ENCODE results near the gene ANK2. TPM values are rescaled to one million over a fixed set of nuclear protein-coding genes. Genes with fewer than 3 reads are reported as not detected.

Gene ANK2
- total and polyA plus RNA-seq, 2 of the 13 experiments (the other 11 are each of a cell fraction or from before 2014, with no cell fraction given) = 2.7 to 15.1 TPM

- peak; percentile 57 for TF ChIP-seq ZNF574 (CRISPR knock-in tag; IDR thresholded peaks at IDR 0.05)
- no peak for TF ChIP-seq TOE1 (CRISPR knock-in tag; IDR thresholded peaks at IDR 0.05)
- no peak for TF ChIP-seq DMTF1 (CRISPR knock-in tag; IDR thresholded peaks at IDR 0.05)
- no peak for TF ChIP-seq PBX2 (CRISPR knock-in tag; IDR thresholded peaks at IDR 0.05)
- peak; percentile 80 for TF ChIP-seq PPARG (CRISPR knock-in tag; conservative IDR thresholded peaks at IDR 0.05)
- TF ChIP-seq ZNF280D (CRISPR knock-in tag; IDR thresholded peaks at IDR 0.05) = peak; percentile 74; the same call in 1 of the 2 replicates
- no peak for TF ChIP-seq NR1H2 (CRISPR knock-in tag; IDR thresholded peaks at IDR 0.05; ENCODE audit: borderline replicate concordance, low read depth)
- peak; percentile 54 for TF ChIP-seq DBP (CRISPR knock-in tag; IDR thresholded peaks at IDR 0.05; ENCODE audit: not compliant biosample characterization)
- TF ChIP-seq ZNF800 (CRISPR knock-in tag; IDR thresholded peaks at IDR 0.05) = 0 out of 2 replicates have a peak, but pooled peaks have one; percentile 36
- peak; percentile 60; the same call in 1 of the 2 replicates for TF ChIP-seq HNF1A (IDR thresholded peaks at IDR 0.05; ENCODE audit: low read depth)
- TF ChIP-seq HNF1A (CRISPR knock-in tag; IDR thresholded peaks at IDR 0.05; ENCODE audit: borderline replicate concordance) = peak; percentile 48; the same call in 1 of the 2 replicates
Observed at GRCh38 chr4:113404167-113404571, 354.7 kb downstream of the ANK2 start (continued).
